Left lung (tissue), 10 donors: ENCODE data around the gene TMEM72. TPM values are rescaled to one million over a fixed set of nuclear protein-coding genes. Genes with fewer than 3 reads are reported as not detected.

Experiments used
- ATAC-seq: fragments of 200-7000 bp; cut with Tn5 transposase; one replicate; pipeline ENCODE4 v1.9.1; 2020; ENCODE audit warnings: moderate library complexity
- DNase-seq, 4 donors: peaks; one replicate each; pipeline ENCODE4 v3.0.0-alpha.2; 2013 to 2020
- H3K27ac ChIP-seq, 2 donors: fragments of 200-600 bp; sonication (generic) in 1 of 2; one replicate each; pipeline versions ENCODE4 v1.5.0 to v1.8.0; 2020 to 2021
- H3K27me3 ChIP-seq, 2 donors: fragments of 200-600 bp; sonication (generic) in 1 of 2; one replicate each; pipeline versions ENCODE4 v1.5.0 to v1.8.0; 2020 to 2021
- H3K36me3 ChIP-seq, 2 donors: fragments of 200-600 bp; sonication (generic) in 1 of 2; one replicate each; pipeline versions ENCODE4 v1.5.0 to v1.8.0; 2020 to 2021
- H3K4me1 ChIP-seq, 2 donors: fragments of 200-600 bp; one replicate each; pipeline ENCODE4 v1.8.0; 2021
- H3K4me3 ChIP-seq, 2 donors: fragments of 200-600 bp; sonication (generic) in 1 of 2; one replicate each; pipeline versions ENCODE4 v1.5.0 to v1.8.0; 2020 to 2021; ENCODE audit warnings: mild to moderate bottlenecking in 1 of 2
- H3K9me3 ChIP-seq, 2 donors: fragments of 200-600 bp; sonication (generic) in 1 of 2; one replicate each; pipeline versions ENCODE4 v1.5.0 to v1.8.0; 2020 to 2021
- CTCF ChIP-seq, 2 donors: fragments of 200-600 bp; sonication (generic) in 1 of 2; IDR thresholded peaks; one replicate each; pipeline versions ENCODE4 v1.5.0 to v1.8.0; 2021; ENCODE audit warnings: antibody characterized with exemption in 2 of 2
- intact Hi-C, 2 donors: fragments of 100-400 bp; cut with DNase I; formaldehyde crosslinking; loops; one replicate each; pipeline versions ENCODE4 v1.11.2 to v1.14.2; 2022
- polyA plus RNA-seq, 6 donors: library from polyadenylated mRNA; unstranded; fragments of 120-200 nt; gene quantifications; one replicate each; pipeline ENCODE4 v1.2.1, GENCODE V29; 2013; ENCODE audit not compliant: insufficient read length in 6 of 6
- total RNA-seq, 2 donors: library from RNA; stranded (reverse); fragmentation: NEBNext Ultra II Directional; extraction: Animal tissue kit (Norgen Biotek cat#: 25700); gene quantifications; one replicate each; pipeline ENCODE4 v1.2.1, GENCODE V29; 2021
- donor health status: DM: no; HTN: yes; CAD: no.
- donor health status: DM: no; HTN: no; CAD: no.

The TMEM72 gene
- total and polyA plus RNA-seq, 8 donors = 0.23 to 2.2 (median 1.7) TPM; not detected in 1

GRCh38 chr10:44954962-44955361 is 43.8 kb downstream of the TMEM72 start:
- intact Hi-C loops = no loop called here
- ATAC-seq (no peak), DNase-seq (no peak)
- Histone ChIP-seq H3K4me3 (no peak overlapping the region), H3K27me3 (no peaks in the 10 kb centered on the region), H3K36me3 (peaks cover 0 to 7% of the 10 kb centered on the region in 2 donors), H3K4me1 (peaks cover 2 to 27% of the 10 kb centered on the region in 2 donors), H3K9me3 (no peaks in the 10 kb centered on the region), H3K27ac (no peak overlapping the region)
- TF ChIP-seq CTCF (IDR thresholded peaks at IDR 0.05) = no peak

- Histone ChIP-seq H3K27ac (no peak overlapping the region), H3K27me3 (no peaks in the 10 kb centered on the region), H3K36me3 (peaks cover 0 to 7% of the 10 kb centered on the region in 2 donors), H3K4me3 (no peak overlapping the region), H3K9me3 (no peaks in the 10 kb centered on the region), H3K4me1 (peaks cover 8 to 30% of the 10 kb centered on the region in 2 donors)
- ATAC-seq (no peak), DNase-seq (no peak)
- intact Hi-C loops = no loop called here
- TF ChIP-seq CTCF (IDR thresholded peaks at IDR 0.05) = no peak
Observed at GRCh38 chr10:44955413-44956070, 44.4 kb downstream of the TMEM72 start.

GRCh38 chr10:44956226-44956625 is 45.1 kb downstream of the TMEM72 start:
- H3K27ac ChIP-seq = no peak overlapping the region
- no peaks in the 10 kb centered on the region for H3K27me3 ChIP-seq
- no peak for ATAC-seq
- H3K36me3 ChIP-seq = peaks cover 0 to 7% of the 10 kb centered on the region in 2 donors
- intact Hi-C loops = no loop called here
- no peaks in the 10 kb centered on the region for H3K9me3 ChIP-seq
- DNase-seq = no peak
- no peak overlapping the region for H3K4me3 ChIP-seq
- no peak for TF ChIP-seq CTCF (IDR thresholded peaks at IDR 0.05)
- H3K4me1 ChIP-seq = peaks cover 11 to 32% of the 10 kb centered on the region in 2 donors

GRCh38 chr10:44956717-44957706 is 45.9 kb downstream of the TMEM72 start:
- TF ChIP-seq CTCF (IDR thresholded peaks at IDR 0.05) = no peak
- intact Hi-C loops = no loop called here
- peaks cover 0 to 7% of the 10 kb centered on the region in 2 donors for H3K36me3 ChIP-seq
- DNase-seq = no peak
- no peaks in the 10 kb centered on the region for H3K27me3 ChIP-seq
- peaks cover 11 to 40% of the 10 kb centered on the region in 2 donors for H3K4me1 ChIP-seq
- no peak overlapping the region for H3K4me3 ChIP-seq
- no peaks in the 10 kb centered on the region for H3K9me3 ChIP-seq
- no peak for ATAC-seq
- H3K27ac ChIP-seq = peak overlapping the region in 1 of 2 donors; percentile 84
